Activated CD8-positive, alpha-beta memory T cell treated with anti-CD3 and anti-CD28 coated beads, Interleukin-2, amount 50 U/mL, for 4 hours (primary cell): Measurements from ENCODE around the gene KRT14.
"Not testable (repeated sequence)": the region's sequence is repeated elsewhere in the genome, so short reads cannot be mapped to it uniquely, and the experiment has no call there.

Source experiments
- DNase-seq: peaks from one replicate; pipeline ENCODE4 v3.0.0-alpha.2; 2020

Gene KRT14

GRCh38 chr17:41622340-41623183 lies 35.9 kb upstream of the KRT14 start:
- DNase-seq = not testable (repeated sequence)

- DNase-seq = no peak
Measured at GRCh38 chr17:41621916-41622315, 35.2 kb upstream of the KRT14 start.

- DNase-seq = not testable (repeated sequence)
Measured at GRCh38 chr17:41621435-41621817, 34.7 kb upstream of the KRT14 start.

GRCh38 chr17:41620583-41621434 lies 34.1 kb upstream of the KRT14 start:
- DNase-seq = no peak

- not testable (repeated sequence) for DNase-seq
Measured at GRCh38 chr17:41619927-41620582, 33.4 kb upstream of the KRT14 start.

GRCh38 chr17:41619036-41619926 lies 32.6 kb upstream of the KRT14 start:
- DNase-seq = no peak

GRCh38 chr17:41618341-41619035 lies 31.8 kb upstream of the KRT14 start:
- DNase-seq = no peak

GRCh38 chr17:41617698-41618097 lies 31.0 kb upstream of the KRT14 start:
- no peak for DNase-seq

GRCh38 chr17:41617136-41617535 lies 30.4 kb upstream of the KRT14 start:
- DNase-seq = no peak

- DNase-seq = not testable (repeated sequence)
Measured at GRCh38 chr17:41616486-41616885, 29.8 kb upstream of the KRT14 start.

- no peak for DNase-seq
Measured at GRCh38 chr17:41615454-41615853, 28.8 kb upstream of the KRT14 start.

GRCh38 chr17:41614767-41615166 lies 28.1 kb upstream of the KRT14 start:
- DNase-seq = not testable (repeated sequence)

GRCh38 chr17:41614098-41614497 lies 27.4 kb upstream of the KRT14 start:
- peak; percentile 8 for DNase-seq

- DNase-seq = no peak
Measured at GRCh38 chr17:41613277-41614082, 26.8 kb upstream of the KRT14 start.

- DNase-seq = not testable (repeated sequence)
Measured at GRCh38 chr17:41612376-41613160, 25.9 kb upstream of the KRT14 start, which contains the start of gene KRT16. KRT16 (minus strand) TSS chr17:41612767; CDS start chr17:41612688, 79 bp downstream.

- no peak for DNase-seq
Measured at GRCh38 chr17:41610965-41611640, 24.4 kb upstream of the KRT14 start.

- not testable (repeated sequence) for DNase-seq
Measured at GRCh38 chr17:41610061-41610517, 23.4 kb upstream of the KRT14 start.

- not testable (repeated sequence) for DNase-seq
Measured at GRCh38 chr17:41606930-41607329, 20.2 kb upstream of the KRT14 start.

GRCh38 chr17:41602524-41602923 lies 15.8 kb upstream of the KRT14 start:
- no peak for DNase-seq
